WTC11 (cell line): Measurements from ENCODE around the gene PRRG1. TPM values are rescaled to one million over a fixed set of nuclear protein-coding genes. Genes with fewer than 3 reads are reported as not detected.

ENCODE experiments used
- ATAC-seq: fragments of 200-7000 bp; cut with Tn5 transposase; 2 replicates; pipeline ENCODE4 v1.10.0; 2021; ENCODE audit warnings: mild to moderate bottlenecking, moderate library complexity
- CTCF ChIA-PET: fragments of 300-600 bp; sonication (Branson Sonifier 250); formaldehyde crosslinking; loops from one replicate; lab custom pipeline; 2021; ENCODE audit warnings: antibody characterized with exemption; lab: Charles Lee
- POLR2A ChIA-PET: fragments of 350-600 bp; sonication (Branson Sonifier 250); formaldehyde crosslinking; loops from one replicate; lab custom pipeline; 2021; ENCODE audit warnings: antibody characterized with exemption; lab: Charles Lee
- DNase-seq: peaks from one replicate; pipeline ENCODE4 v3.0.0; 2021; ENCODE audit warnings: low spot score
- H3K27ac Mint-ChIP-seq: 2 replicates; pipeline ENCODE4 v1.8.0; 2021; ENCODE audit warnings: mixed read lengths
- H3K27me3 Mint-ChIP-seq: 2 replicates; pipeline ENCODE4 v1.8.0; 2021; ENCODE audit warnings: low read depth, mild to moderate bottlenecking, moderate library complexity, mixed read lengths
- H3K36me3 Mint-ChIP-seq: 2 replicates; pipeline ENCODE4 v1.8.0; 2021; ENCODE audit warnings: mixed read lengths
- H3K4me1 Mint-ChIP-seq: 2 replicates; pipeline ENCODE4 v1.8.0; 2022; ENCODE audit warnings: mixed read lengths
- H3K4me3 Mint-ChIP-seq: 2 replicates; pipeline ENCODE4 v1.8.0; 2021; ENCODE audit warnings: mild to moderate bottlenecking, moderate library complexity, mixed read lengths
- H3K9me3 Mint-ChIP-seq: 2 replicates; pipeline ENCODE4 v1.8.0; 2021; ENCODE audit warnings: mixed read lengths
- CREM ChIP-seq: sonication (generic); formaldehyde crosslinking; IDR thresholded peaks from 2 replicates; pipeline ENCODE4 v1.8.1; 2022; ENCODE audit warnings: mild to moderate bottlenecking, missing genetic modification reagents, moderate library complexity
- EMX1 ChIP-seq: fragments of 250-450 bp; sonication (Bioruptor Pico); IDR thresholded peaks from 2 replicates; pipeline ENCODE4 v1.8.0; 2021; ENCODE audit warnings: mild to moderate bottlenecking
- FOXP1 ChIP-seq: sonication (generic); formaldehyde crosslinking; IDR thresholded peaks from 2 replicates; pipeline ENCODE4 v1.8.0; 2022; ENCODE audit warnings: missing genetic modification reagents, mild to moderate bottlenecking, moderate library complexity, borderline replicate concordance
- NFE2L1 ChIP-seq: sonication (generic); formaldehyde crosslinking; IDR thresholded peaks from 2 replicates; pipeline ENCODE4 v1.8.1; 2023; ENCODE audit warnings: missing genetic modification reagents
- NFYB ChIP-seq: sonication (generic); formaldehyde crosslinking; conservative IDR thresholded peaks from 2 replicates; pipeline ENCODE4 v1.8.0; 2022; ENCODE audit warnings: low read depth, missing genetic modification reagents
- TP53 ChIP-seq: sonication (generic); formaldehyde crosslinking; IDR thresholded peaks from 2 replicates; pipeline ENCODE4 v1.8.1; 2023; ENCODE audit warnings: mild to moderate bottlenecking, missing genetic modification reagents
- ZNF121 ChIP-seq: sonication (generic); formaldehyde crosslinking; IDR thresholded peaks from 2 replicates; pipeline ENCODE4 v1.8.0; 2023; ENCODE audit warnings: missing genetic modification reagents
- ZNF416 ChIP-seq: fragments of 250-450 bp; sonication (Bioruptor Pico); IDR thresholded peaks from 2 replicates; pipeline ENCODE4 v1.9.0; 2021; ENCODE audit warnings: mild to moderate bottlenecking, inconsistent platforms
- total RNA-seq: library from RNA; stranded (reverse); gene quantifications from 3 replicates; pipeline ENCODE4 v1.2.3, GENCODE V29; 2021
- TF ChIP-seq, protein P1 (sequence below): fragments of 250-450 bp; sonication (Bioruptor Pico); IDR thresholded peaks from 2 replicates; pipeline ENCODE4 v1.9.0; 2021; ENCODE audit warnings: mild to moderate bottlenecking
- TF ChIP-seq, protein P2 (sequence below): sonication (generic); formaldehyde crosslinking; IDR thresholded peaks from 2 replicates; pipeline ENCODE4 v1.8.1; 2022; ENCODE audit warnings: low read depth, missing genetic modification reagents, borderline replicate concordance
- TF ChIP-seq, protein P3 (sequence below): sonication (generic); formaldehyde crosslinking; conservative IDR thresholded peaks from 2 replicates; pipeline ENCODE4 v1.8.1; 2023; ENCODE audit warnings: mild to moderate bottlenecking, low read depth, missing genetic modification reagents, moderate library complexity
- TF ChIP-seq, protein P4 (sequence below): sonication (generic); formaldehyde crosslinking; IDR thresholded peaks from 2 replicates; pipeline ENCODE4 v1.8.1; 2022; ENCODE audit warnings: mild to moderate bottlenecking, moderate library complexity, missing genetic modification reagents
- TF ChIP-seq, protein P5 (sequence below): sonication (generic); formaldehyde crosslinking; IDR thresholded peaks from 2 replicates; pipeline ENCODE4 v1.8.1; 2023; ENCODE audit warnings: mild to moderate bottlenecking, missing genetic modification reagents
- TF ChIP-seq, protein P6 (sequence below): fragments of 250-450 bp; sonication (Bioruptor Pico); IDR thresholded peaks from 2 replicates; pipeline ENCODE4 v1.9.0; 2021; ENCODE audit warnings: mild to moderate bottlenecking, borderline replicate concordance

The PRRG1 gene
- total RNA-seq, 1 experiment from 2014 or later = 8.1 TPM

DNA sequence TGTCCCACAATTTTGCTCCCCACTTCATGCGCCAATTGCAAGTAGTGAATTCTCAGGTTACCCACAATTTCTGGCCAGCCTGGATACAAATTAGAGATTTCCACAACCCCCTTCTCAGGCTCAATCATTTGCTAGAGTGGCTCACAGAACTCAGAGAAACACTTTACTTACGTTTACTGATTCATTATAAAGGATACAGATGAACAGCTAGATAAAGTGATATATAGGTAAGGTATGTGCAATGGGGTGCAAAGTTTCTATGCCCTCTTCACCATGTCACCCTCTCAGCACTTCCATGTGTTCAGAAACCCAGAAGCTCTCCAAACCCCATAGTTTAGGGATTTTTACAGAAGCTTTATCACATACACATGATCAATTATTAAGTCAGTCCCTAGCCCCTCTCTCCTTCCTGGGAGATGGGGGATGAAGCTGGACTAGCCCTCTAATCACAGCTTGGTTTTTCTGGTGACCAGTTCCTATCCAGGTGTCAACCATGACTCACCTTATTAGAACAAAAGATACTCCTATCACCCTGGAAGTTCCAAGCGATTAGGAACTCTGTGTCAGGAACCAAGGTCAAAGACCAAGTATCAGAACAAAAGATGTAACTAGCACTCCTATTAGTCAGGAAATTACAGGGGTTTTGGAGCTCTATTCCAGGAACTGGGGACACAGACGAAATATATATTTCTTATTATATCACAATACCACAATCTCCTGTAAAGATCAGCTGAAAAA is 33.5 kb upstream of the PRRG1 start:
- ATAC-seq = no peak
- DNase-seq = no peak
- Mint-ChIP-seq H3K4me3 (no peak overlapping the region), H3K27ac (no peak overlapping the region), H3K4me1 (peaks cover 7% of the 10 kb centered on the region; the same call in 1 of the 2 replicates), H3K9me3 (no peaks in the 10 kb centered on the region), H3K27me3 (no peaks in the 10 kb centered on the region), H3K36me3 (no peaks in the 10 kb centered on the region)
- ChIA-PET POLR2A (no interaction called here), CTCF (interaction anchor here (0.9 kb wide), 1 partner anchor 18 kb away, joined by 4 read pairs; no protein-coding TSS in a partner anchor)
- TF ChIP-seq, protein P1, sequence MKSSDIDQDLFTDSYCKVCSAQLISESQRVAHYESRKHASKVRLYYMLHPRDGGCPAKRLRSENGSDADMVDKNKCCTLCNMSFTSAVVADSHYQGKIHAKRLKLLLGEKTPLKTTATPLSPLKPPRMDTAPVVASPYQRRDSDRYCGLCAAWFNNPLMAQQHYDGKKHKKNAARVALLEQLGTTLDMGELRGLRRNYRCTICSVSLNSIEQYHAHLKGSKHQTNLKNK (CRISPR knock-in tag) = no peak
- TF ChIP-seq, protein P2, sequence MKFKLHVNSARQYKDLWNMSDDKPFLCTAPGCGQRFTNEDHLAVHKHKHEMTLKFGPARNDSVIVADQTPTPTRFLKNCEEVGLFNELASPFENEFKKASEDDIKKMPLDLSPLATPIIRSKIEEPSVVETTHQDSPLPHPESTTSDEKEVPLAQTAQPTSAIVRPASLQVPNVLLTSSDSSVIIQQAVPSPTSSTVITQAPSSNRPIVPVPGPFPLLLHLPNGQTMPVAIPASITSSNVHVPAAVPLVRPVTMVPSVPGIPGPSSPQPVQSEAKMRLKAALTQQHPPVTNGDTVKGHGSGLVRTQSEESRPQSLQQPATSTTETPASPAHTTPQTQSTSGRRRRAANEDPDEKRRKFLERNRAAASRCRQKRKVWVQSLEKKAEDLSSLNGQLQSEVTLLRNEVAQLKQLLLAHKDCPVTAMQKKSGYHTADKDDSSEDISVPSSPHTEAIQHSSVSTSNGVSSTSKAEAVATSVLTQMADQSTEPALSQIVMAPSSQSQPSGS (CRISPR knock-in tag) = no peak
- TF ChIP-seq, protein P3, sequence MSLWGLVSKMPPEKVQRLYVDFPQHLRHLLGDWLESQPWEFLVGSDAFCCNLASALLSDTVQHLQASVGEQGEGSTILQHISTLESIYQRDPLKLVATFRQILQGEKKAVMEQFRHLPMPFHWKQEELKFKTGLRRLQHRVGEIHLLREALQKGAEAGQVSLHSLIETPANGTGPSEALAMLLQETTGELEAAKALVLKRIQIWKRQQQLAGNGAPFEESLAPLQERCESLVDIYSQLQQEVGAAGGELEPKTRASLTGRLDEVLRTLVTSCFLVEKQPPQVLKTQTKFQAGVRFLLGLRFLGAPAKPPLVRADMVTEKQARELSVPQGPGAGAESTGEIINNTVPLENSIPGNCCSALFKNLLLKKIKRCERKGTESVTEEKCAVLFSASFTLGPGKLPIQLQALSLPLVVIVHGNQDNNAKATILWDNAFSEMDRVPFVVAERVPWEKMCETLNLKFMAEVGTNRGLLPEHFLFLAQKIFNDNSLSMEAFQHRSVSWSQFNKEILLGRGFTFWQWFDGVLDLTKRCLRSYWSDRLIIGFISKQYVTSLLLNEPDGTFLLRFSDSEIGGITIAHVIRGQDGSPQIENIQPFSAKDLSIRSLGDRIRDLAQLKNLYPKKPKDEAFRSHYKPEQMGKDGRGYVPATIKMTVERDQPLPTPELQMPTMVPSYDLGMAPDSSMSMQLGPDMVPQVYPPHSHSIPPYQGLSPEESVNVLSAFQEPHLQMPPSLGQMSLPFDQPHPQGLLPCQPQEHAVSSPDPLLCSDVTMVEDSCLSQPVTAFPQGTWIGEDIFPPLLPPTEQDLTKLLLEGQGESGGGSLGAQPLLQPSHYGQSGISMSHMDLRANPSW (CRISPR knock-in tag) = no peak
- TF ChIP-seq ZNF121 (CRISPR knock-in tag) (no peak), FOXP1 (CRISPR knock-in tag) (no peak), NFE2L1 (CRISPR knock-in tag) (no peak), NFYB (no peak), CREM (no peak)

DNA sequence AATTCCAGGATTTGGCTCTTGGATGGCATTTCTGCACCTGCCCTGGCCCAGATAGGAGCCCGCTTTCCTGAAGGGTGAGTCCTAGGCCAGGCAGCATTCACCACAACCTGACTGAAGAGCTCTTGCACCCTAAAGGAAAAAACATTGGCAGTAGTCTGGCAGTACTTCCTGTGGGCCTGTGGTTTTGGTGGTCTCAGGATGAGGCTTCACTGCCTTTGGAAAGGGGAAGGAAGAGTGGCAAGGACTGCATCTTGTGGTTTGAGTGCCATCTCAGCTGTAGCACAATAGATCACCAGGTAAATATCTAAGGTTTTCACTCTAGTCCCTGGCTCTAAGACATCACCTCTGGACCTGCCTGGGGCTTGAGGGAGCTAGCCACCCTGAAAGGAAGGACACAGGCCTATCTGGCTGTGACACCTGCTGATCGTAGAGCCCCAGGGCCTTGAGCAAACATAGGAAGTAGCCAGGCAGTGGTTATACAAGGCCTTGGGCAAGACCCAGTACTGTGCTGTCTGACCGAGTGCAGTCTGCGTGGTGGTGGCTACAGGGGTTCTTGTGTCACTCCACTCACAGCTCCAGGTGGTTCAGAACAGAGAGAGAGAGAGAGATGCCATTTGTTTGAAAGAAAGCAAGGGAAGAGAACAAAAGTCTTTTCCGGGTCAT is 28.5 kb upstream of the PRRG1 start:
- Mint-ChIP-seq H3K4me3 (no peak overlapping the region), H3K27ac (no peak overlapping the region), H3K36me3 (no peaks in the 10 kb centered on the region), H3K4me1 (peaks cover 3% of the 10 kb centered on the region; the same call in 1 of the 2 replicates), H3K9me3 (peaks cover 5% of the 10 kb centered on the region; the same call in 1 of the 2 replicates), H3K27me3 (no peaks in the 10 kb centered on the region)
- CTCF ChIA-PET = no interaction called here
- ATAC-seq (no peak), DNase-seq (no peak)
- POLR2A ChIA-PET = interaction anchor here (0.6 kb wide), 1 partner anchor 28 kb away, joined by 4 read pairs; no protein-coding TSS in a partner anchor
- TF ChIP-seq, protein P3 (CRISPR knock-in tag) = no peak
- TF ChIP-seq, protein P4, sequence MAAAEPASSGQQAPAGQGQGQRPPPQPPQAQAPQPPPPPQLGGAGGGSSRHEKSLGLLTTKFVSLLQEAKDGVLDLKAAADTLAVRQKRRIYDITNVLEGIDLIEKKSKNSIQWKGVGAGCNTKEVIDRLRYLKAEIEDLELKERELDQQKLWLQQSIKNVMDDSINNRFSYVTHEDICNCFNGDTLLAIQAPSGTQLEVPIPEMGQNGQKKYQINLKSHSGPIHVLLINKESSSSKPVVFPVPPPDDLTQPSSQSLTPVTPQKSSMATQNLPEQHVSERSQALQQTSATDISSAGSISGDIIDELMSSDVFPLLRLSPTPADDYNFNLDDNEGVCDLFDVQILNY (CRISPR knock-in tag) = no peak

DNA sequence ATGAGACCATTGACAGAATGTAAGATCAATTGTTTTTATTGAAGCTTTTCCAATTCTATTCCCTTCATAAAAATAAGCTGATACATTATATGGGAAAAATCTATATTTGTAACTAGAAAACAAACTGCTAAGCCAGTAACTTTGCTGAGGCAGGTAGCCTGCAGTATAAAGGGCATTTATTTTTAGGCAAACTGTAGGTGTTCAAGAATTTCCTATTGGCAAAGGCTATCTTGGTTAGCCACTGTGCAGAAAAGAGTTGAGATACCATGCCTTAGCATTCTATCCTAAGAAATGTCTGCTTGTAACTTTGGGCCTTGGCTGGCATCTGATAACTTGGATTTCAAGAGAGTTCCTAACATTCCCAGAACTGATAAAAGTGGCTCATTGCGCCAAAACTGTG is 18.5 kb upstream of the PRRG1 start:
- no peak for DNase-seq
- Mint-ChIP-seq H3K9me3 (no peaks in the 10 kb centered on the region), H3K27ac (no peak overlapping the region), H3K36me3 (no peaks in the 10 kb centered on the region), H3K27me3 (no peaks in the 10 kb centered on the region), H3K4me3 (no peak overlapping the region), H3K4me1 (peaks cover 6% of the 10 kb centered on the region; the same call in 1 of the 2 replicates)
- no peak for ATAC-seq
- ChIA-PET POLR2A (no interaction called here), CTCF (no interaction called here)
- no peak for TF ChIP-seq EMX1
- no peak for TF ChIP-seq ZNF416 (CRISPR knock-in tag)
- TF ChIP-seq, protein P5, sequence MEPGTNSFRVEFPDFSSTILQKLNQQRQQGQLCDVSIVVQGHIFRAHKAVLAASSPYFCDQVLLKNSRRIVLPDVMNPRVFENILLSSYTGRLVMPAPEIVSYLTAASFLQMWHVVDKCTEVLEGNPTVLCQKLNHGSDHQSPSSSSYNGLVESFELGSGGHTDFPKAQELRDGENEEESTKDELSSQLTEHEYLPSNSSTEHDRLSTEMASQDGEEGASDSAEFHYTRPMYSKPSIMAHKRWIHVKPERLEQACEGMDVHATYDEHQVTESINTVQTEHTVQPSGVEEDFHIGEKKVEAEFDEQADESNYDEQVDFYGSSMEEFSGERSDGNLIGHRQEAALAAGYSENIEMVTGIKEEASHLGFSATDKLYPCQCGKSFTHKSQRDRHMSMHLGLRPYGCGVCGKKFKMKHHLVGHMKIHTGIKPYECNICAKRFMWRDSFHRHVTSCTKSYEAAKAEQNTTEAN (CRISPR knock-in tag) = no peak
- TF ChIP-seq TP53 (CRISPR knock-in tag) = no peak
- TF ChIP-seq, protein P6, sequence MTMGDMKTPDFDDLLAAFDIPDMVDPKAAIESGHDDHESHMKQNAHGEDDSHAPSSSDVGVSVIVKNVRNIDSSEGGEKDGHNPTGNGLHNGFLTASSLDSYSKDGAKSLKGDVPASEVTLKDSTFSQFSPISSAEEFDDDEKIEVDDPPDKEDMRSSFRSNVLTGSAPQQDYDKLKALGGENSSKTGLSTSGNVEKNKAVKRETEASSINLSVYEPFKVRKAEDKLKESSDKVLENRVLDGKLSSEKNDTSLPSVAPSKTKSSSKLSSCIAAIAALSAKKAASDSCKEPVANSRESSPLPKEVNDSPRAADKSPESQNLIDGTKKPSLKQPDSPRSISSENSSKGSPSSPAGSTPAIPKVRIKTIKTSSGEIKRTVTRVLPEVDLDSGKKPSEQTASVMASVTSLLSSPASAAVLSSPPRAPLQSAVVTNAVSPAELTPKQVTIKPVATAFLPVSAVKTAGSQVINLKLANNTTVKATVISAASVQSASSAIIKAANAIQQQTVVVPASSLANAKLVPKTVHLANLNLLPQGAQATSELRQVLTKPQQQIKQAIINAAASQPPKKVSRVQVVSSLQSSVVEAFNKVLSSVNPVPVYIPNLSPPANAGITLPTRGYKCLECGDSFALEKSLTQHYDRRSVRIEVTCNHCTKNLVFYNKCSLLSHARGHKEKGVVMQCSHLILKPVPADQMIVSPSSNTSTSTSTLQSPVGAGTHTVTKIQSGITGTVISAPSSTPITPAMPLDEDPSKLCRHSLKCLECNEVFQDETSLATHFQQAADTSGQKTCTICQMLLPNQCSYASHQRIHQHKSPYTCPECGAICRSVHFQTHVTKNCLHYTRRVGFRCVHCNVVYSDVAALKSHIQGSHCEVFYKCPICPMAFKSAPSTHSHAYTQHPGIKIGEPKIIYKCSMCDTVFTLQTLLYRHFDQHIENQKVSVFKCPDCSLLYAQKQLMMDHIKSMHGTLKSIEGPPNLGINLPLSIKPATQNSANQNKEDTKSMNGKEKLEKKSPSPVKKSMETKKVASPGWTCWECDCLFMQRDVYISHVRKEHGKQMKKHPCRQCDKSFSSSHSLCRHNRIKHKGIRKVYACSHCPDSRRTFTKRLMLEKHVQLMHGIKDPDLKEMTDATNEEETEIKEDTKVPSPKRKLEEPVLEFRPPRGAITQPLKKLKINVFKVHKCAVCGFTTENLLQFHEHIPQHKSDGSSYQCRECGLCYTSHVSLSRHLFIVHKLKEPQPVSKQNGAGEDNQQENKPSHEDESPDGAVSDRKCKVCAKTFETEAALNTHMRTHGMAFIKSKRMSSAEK (CRISPR knock-in tag) = no peak
